Trophoblast cell (in vitro differentiated cells and primary cell): ENCODE data around the gene CD2.
"Not testable (repeated sequence)": the region's sequence is repeated elsewhere in the genome, so short reads cannot be mapped to it uniquely, and the experiment has no call there.

Experiments used
- DNase-seq, 2 donors: peaks; one replicate each; pipeline ENCODE4 v3.0.0-alpha.2; 2016
- H2AFZ ChIP-seq: 2 replicates; pipeline ENCODE4 v1.6.1; 2013; ENCODE audit warnings: low read length, moderate library complexity, mild to moderate bottlenecking; ENCODE audit not compliant: insufficient read depth, poor library complexity
- H2AK5ac ChIP-seq: 2 replicates; pipeline ENCODE4 v1.6.1; 2013; ENCODE audit warnings: mild to moderate bottlenecking, low read length
- H2BK120ac ChIP-seq: 2 replicates; pipeline ENCODE4 v1.6.1; 2013; ENCODE audit warnings: low read length, mild to moderate bottlenecking, moderate library complexity; ENCODE audit not compliant: insufficient read depth, poor library complexity
- H2BK12ac ChIP-seq: 2 replicates; pipeline ENCODE4 v1.6.1; 2013; ENCODE audit warnings: mild to moderate bottlenecking, low read length, moderate library complexity
- H2BK5ac ChIP-seq: 2 replicates; pipeline ENCODE4 v1.6.1; 2013; ENCODE audit warnings: low read length, low read depth, moderate library complexity, mild to moderate bottlenecking; ENCODE audit not compliant: poor library complexity
- H3K14ac ChIP-seq: 2 replicates; pipeline ENCODE4 v1.6.1; 2013; ENCODE audit warnings: mild to moderate bottlenecking, low read length
- H3K18ac ChIP-seq: 2 replicates; pipeline ENCODE4 v1.6.1; 2013; ENCODE audit warnings: mild to moderate bottlenecking, low read length
- H3K23ac ChIP-seq: 2 replicates; pipeline ENCODE4 v1.6.1; 2013; ENCODE audit warnings: low read length
- H3K27ac ChIP-seq: 2 replicates; pipeline ENCODE4 v1.5.1; 2013; ENCODE audit warnings: low read depth, mild to moderate bottlenecking, inconsistent platforms, low read length, moderate library complexity
- H3K27me3 ChIP-seq: 2 replicates; pipeline ENCODE4 v1.6.1; 2013; ENCODE audit warnings: inconsistent platforms, mild to moderate bottlenecking, low read length, moderate library complexity; ENCODE audit not compliant: insufficient read depth
- H3K36me3 ChIP-seq, 2 experiments: 1 replicate in 1 of 2; 2 replicates in 1 of 2; pipeline ENCODE4 v1.6.1; 2013; ENCODE audit warnings: low read length in 2 of 2, mild to moderate bottlenecking in 2 of 2, moderate library complexity in 1 of 2; ENCODE audit not compliant: insufficient read depth in 2 of 2, control insufficient read depth in 1 of 2
- H3K4ac ChIP-seq: 2 replicates; pipeline ENCODE4 v1.6.1; 2013; ENCODE audit warnings: low read depth, mild to moderate bottlenecking, low read length, moderate library complexity
- H3K4me1 ChIP-seq, 2 experiments: 1 replicate in 1 of 2; 2 replicates in 1 of 2; pipeline ENCODE4 v1.6.1; 2013; ENCODE audit warnings: low read length in 2 of 2, mild to moderate bottlenecking in 2 of 2, moderate library complexity in 1 of 2; ENCODE audit not compliant: insufficient read depth in 2 of 2, control insufficient read depth in 1 of 2
- H3K4me2 ChIP-seq: 2 replicates; pipeline ENCODE4 v1.6.1; 2013; ENCODE audit warnings: inconsistent platforms, mild to moderate bottlenecking, low read length, moderate library complexity
- H3K4me3 ChIP-seq: 2 replicates; pipeline ENCODE4 v1.5.1; 2013; ENCODE audit warnings: mild to moderate bottlenecking, low read depth, low read length, inconsistent platforms
- H3K79me1 ChIP-seq: one replicate; pipeline ENCODE4 v1.6.1; 2013; ENCODE audit warnings: low read length
- H3K79me2 ChIP-seq: 2 replicates; pipeline ENCODE4 v1.6.1; 2013; ENCODE audit warnings: low read length, mild to moderate bottlenecking; ENCODE audit not compliant: control insufficient read depth, insufficient read depth, poor library complexity
- H3K9ac ChIP-seq: 2 replicates; pipeline ENCODE4 v1.6.1; 2013; ENCODE audit warnings: mild to moderate bottlenecking, low read length
- H3K9me3 ChIP-seq: 2 replicates; pipeline ENCODE4 v1.6.1; 2013; ENCODE audit warnings: low read depth, mild to moderate bottlenecking, control low read depth, inconsistent platforms, low read length; ENCODE audit not compliant: insufficient read depth
- H4K12ac ChIP-seq: 2 replicates; pipeline ENCODE4 v1.6.1; 2013; ENCODE audit warnings: low read depth, mild to moderate bottlenecking, low read length, moderate library complexity
- H4K8ac ChIP-seq: 2 replicates; pipeline ENCODE4 v1.6.1; 2013; ENCODE audit warnings: low read depth, mild to moderate bottlenecking, low read length, moderate library complexity
- H4K91ac ChIP-seq: one replicate; pipeline ENCODE4 v1.6.1; 2013; ENCODE audit warnings: low read depth, mild to moderate bottlenecking, low read length, moderate library complexity
- WGBS: extraction: QIAGEN DNeasy Blood & Tissue Kit; methylation state at CpG from one replicate; pipeline ENCODE4 v1.1.7; 2013; ENCODE audit warnings: missing lambda C conversion rate; ENCODE audit not compliant: insufficient read length, insufficient coverage; ENCODE audit errors: extremely low coverage; 5-methylcytosine and 5-hydroxymethylcytosine counted together

CD2 gene

DNA sequence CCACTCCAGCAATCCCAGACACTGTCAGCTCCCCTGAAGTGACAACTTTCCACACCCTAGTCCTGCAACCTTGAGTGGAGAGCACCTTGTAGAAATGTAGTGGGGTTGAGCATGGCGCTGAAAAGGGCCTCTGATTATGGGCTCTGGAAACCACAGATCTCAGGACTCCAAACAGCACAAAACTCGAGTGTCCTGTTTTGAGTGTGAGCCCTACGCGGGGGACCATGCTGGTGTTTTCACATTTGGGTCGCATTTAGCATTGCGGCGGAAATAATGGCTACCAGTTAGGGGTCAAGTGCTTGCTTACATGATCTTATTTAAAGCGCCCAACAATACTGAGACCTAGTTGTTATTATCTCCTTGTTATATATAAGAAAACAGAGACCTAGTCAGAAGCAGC, 1.9 kb downstream of the CD2 start:
- H3K9ac ChIP-seq, H3K9me3 ChIP-seq, H3K4ac ChIP-seq, H3K79me1 ChIP-seq, H2BK5ac ChIP-seq, H4K12ac ChIP-seq, H2AK5ac ChIP-seq, H3K36me3 ChIP-seq, H3K79me2 ChIP-seq, H3K4me2 ChIP-seq, DNase-seq, H3K14ac ChIP-seq, H3K23ac ChIP-seq, H3K27ac ChIP-seq, H2BK120ac ChIP-seq, H3K18ac ChIP-seq, H3K4me1 ChIP-seq, H3K4me3 ChIP-seq, H4K8ac ChIP-seq, H2AFZ ChIP-seq, H2BK12ac ChIP-seq, H3K27me3 ChIP-seq, H4K91ac ChIP-seq: not testable (repeated sequence)
- no CpG with 5 or more reads among the region's 8 CpGs for WGBS

DNA sequence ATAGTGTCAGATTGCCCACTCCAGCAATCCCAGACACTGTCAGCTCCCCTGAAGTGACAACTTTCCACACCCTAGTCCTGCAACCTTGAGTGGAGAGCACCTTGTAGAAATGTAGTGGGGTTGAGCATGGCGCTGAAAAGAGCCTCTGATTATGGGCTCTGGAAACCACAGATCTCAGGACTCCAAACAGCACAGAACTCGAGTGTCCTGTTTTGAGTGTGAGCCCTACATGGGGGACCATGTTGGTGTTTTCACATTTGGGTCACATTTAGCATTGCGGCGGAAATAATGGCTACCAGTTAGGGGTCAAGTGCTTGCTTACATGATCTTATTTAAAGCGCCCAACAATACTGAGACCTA, 4.2 kb downstream of the CD2 start:
- H4K8ac ChIP-seq, H3K27ac ChIP-seq, H3K79me1 ChIP-seq, H3K4me3 ChIP-seq, H3K4ac ChIP-seq, H3K9ac ChIP-seq, H3K18ac ChIP-seq, H3K23ac ChIP-seq, H4K12ac ChIP-seq, H3K9me3 ChIP-seq, H2BK12ac ChIP-seq, H3K36me3 ChIP-seq, H3K4me2 ChIP-seq, H3K14ac ChIP-seq, H2BK120ac ChIP-seq, H2AFZ ChIP-seq, H2BK5ac ChIP-seq, H3K79me2 ChIP-seq, H4K91ac ChIP-seq, H3K4me1 ChIP-seq, H3K27me3 ChIP-seq, H2AK5ac ChIP-seq, DNase-seq: not testable (repeated sequence)
- WGBS = no CpG with 5 or more reads among the region's 5 CpGs

DNA sequence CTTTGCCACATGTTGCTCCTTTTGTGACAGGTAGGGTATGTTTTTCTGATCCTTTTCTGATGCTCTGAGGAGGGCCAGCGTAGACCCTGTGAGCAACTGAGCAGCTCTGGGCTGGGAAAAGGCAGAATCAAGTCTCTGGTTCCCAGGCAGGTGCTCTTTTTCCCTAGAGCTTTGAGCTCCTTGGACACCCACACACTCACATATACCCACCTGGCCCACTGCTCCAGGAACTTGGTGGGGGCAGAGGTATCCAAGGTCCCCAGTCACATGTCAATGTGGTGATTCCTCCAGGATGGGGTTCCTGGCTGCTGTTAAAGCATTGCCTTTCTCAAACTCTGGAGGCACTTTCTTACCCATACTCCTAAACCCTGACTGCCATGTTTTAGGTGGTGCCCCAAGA, 5.4 kb downstream of the CD2 start:
- Histone ChIP-seq H3K79me1 (no peaks in the 10 kb centered on the region), H3K27me3 (no peaks in the 10 kb centered on the region), H3K4me2 (no peak overlapping the region), H3K4me1 (peaks cover 2 to 3% of the 10 kb centered on the region in 2 experiments), H4K91ac (no peak overlapping the region), H3K79me2 (no peaks in the 10 kb centered on the region), H2AK5ac (no peak overlapping the region), H4K8ac (no peak overlapping the region), H3K4ac (no peak overlapping the region), H3K9me3 (peaks cover 4% of the 10 kb centered on the region), H4K12ac (no peak overlapping the region), H3K27ac (no peak overlapping the region), H3K14ac (no peak overlapping the region), H2AFZ (no peak overlapping the region), H3K9ac (no peak overlapping the region), H3K4me3 (no peak overlapping the region), H2BK5ac (no peak overlapping the region), H3K36me3 (no peaks in the 10 kb centered on the region), H3K18ac (no peak overlapping the region), H2BK120ac (no peak overlapping the region), H3K23ac (no peak overlapping the region), H2BK12ac (no peak overlapping the region)
- no peak for DNase-seq
- WGBS = no CpG with 5 or more reads among the region's 1 CpG

DNA sequence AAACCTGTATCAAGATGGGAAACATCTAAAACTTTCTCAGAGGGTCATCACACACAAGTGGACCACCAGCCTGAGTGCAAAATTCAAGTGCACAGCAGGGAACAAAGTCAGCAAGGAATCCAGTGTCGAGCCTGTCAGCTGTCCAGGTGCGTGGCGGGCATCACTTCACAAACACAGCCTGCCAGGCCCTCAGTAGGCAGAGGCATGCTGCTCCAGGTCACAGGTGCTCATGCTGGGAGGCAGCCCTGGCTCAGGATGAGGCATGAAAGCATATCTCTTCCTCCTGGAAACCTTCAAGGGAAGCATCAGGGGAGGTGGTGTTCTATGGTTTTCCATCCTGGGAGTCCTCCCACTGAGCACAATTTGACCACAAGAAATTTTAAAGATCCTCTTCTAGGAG, 6.3 kb downstream of the CD2 start:
- no peak overlapping the region for H2BK5ac ChIP-seq
- DNase-seq = no peak
- H3K18ac ChIP-seq = no peak overlapping the region
- H3K14ac ChIP-seq = no peak overlapping the region
- H3K27me3 ChIP-seq = no peaks in the 10 kb centered on the region
- no peak overlapping the region for H3K4me3 ChIP-seq
- H4K8ac ChIP-seq = no peak overlapping the region
- H2AK5ac ChIP-seq = no peak overlapping the region
- no peak overlapping the region for H2BK120ac ChIP-seq
- peaks cover 5% of the 10 kb centered on the region for H3K9me3 ChIP-seq
- WGBS = no CpG with 5 or more reads among the region's 3 CpGs
- H3K23ac ChIP-seq = no peak overlapping the region
- no peak overlapping the region for H3K9ac ChIP-seq
- no peak overlapping the region for H3K27ac ChIP-seq
- H4K12ac ChIP-seq = no peak overlapping the region
- H2BK12ac ChIP-seq = no peak overlapping the region
- H3K4ac ChIP-seq = no peak overlapping the region
- no peak overlapping the region for H2AFZ ChIP-seq
- H4K91ac ChIP-seq = no peak overlapping the region
- no peaks in the 10 kb centered on the region for H3K36me3 ChIP-seq
- no peaks in the 10 kb centered on the region for H3K79me2 ChIP-seq
- no peaks in the 10 kb centered on the region for H3K79me1 ChIP-seq
- H3K4me1 ChIP-seq = peaks cover 2 to 3% of the 10 kb centered on the region in 2 experiments
- H3K4me2 ChIP-seq = no peak overlapping the region
